NCI-H2196 treated with DMSO at 0.1 percent for 48 hours (cell line): ENCODE data around the gene CACNA1A.

Experiments
- DNase-seq: peaks from one replicate; lab custom pipeline; 2025; ENCODE audit not compliant: unreplicated experiment; lab: John Stamatoyannopoulos, UW

Gene CACNA1A

GRCh38 chr19:13493516-13494310, 12.6 kb downstream of the CACNA1A start:
- DNase-seq: no peak

- no peak for DNase-seq
Observed at GRCh38 chr19:13492128-13492527, 14.2 kb downstream of the CACNA1A start.

- DNase-seq: no peak
Observed at GRCh38 chr19:13487985-13488384, 18.3 kb downstream of the CACNA1A start.

DNA sequence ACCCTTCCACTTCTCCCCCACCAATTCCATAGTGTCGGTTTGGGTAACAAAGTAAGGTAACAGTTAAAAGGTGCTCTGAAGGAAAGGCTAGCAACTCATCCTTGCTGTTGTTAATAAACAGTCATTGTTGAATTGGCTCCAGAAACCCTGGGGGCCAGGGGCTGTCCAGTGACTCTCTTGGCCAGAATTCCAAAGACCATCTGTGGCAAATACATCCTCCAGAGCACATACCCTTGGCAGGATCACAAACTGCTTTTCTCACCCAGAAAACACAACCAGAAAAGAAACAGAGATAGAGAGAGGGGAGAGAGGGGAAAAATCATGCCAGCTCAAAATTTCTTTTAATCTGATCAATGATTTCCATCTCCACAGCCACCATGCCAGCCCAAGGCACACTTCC, 22.1 kb downstream of the CACNA1A start:
- no peak for DNase-seq

DNA sequence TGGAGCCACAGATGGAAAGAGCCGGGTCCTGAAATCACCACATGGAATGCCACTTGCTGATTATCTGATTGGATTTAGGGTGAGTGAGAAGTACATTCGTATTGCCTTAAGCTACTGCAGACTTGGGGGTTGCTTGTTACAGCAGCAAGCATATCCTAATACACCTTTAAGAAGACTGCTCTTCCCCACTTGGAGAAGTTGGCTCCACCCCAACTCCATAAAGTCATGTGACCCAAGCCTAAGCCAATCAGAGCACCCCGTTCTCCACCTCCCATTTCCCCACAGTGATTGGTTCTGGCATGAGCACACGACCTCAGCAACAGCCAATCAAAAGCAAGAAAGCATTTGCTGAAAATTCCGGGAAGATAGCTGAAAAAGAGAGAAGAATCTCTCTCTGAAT, 23.1 kb downstream of the CACNA1A start:
- DNase-seq: no peak

- no peak for DNase-seq
Observed at GRCh38 chr19:13478576-13478975, 27.7 kb downstream of the CACNA1A start.

- no peak for DNase-seq
Observed at GRCh38 chr19:13476071-13476470, 30.2 kb downstream of the CACNA1A start.

DNA sequence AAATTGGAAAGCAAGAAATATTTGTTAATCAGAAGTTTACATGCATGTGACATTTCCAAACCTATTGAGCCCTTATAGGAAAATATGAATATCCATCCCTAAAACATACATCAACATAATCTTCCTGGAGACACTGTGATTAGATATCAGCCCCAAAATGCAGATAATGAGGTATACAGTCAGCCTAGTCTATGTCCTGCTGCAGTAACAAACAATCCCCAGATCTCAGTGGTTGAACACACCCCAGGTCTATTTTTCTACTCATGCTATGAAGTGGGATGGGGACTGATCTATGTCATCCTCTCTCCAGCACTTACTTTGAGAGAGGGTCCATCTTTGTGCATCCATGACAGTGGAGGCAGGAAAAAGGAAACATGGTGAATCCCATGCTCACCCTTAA, 31.2 kb downstream of the CACNA1A start:
- DNase-seq: no peak

- DNase-seq: no peak
Observed at GRCh38 chr19:13466697-13467096, 39.6 kb downstream of the CACNA1A start.

GRCh38 chr19:13463296-13463695, 43.0 kb downstream of the CACNA1A start:
- no peak for DNase-seq

DNA sequence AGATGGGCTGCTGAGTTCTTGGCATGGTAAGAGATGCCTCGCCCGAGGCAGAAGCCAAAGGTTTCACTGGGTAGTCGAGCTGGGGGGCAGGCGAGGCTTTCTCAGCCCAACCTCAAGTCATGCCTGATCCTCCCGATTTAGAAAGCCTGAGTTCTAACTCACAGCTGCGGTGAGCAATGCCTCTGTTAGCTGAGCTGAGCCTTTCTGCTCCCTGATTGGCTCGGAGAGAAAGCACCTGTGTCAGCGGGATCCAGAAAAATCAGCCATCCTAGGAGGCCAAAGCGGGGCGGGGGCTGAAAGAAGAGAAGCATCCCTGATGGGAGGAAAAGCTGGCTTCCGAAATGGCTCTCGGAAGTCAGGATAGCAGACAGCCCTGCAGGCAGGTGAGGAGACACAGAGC, 44.7 kb downstream of the CACNA1A start:
- DNase-seq: no peak

- no peak for DNase-seq
Observed at GRCh38 chr19:13460045-13460444, 46.2 kb downstream of the CACNA1A start.

- no peak for DNase-seq
Observed at GRCh38 chr19:13459351-13459750, 46.9 kb downstream of the CACNA1A start.

GRCh38 chr19:13451434-13451995, 54.8 kb downstream of the CACNA1A start:
- no peak for DNase-seq

- no peak for DNase-seq
Observed at GRCh38 chr19:13447978-13448377, 58.3 kb downstream of the CACNA1A start.

- no peak for DNase-seq
Observed at GRCh38 chr19:13441810-13442512, 64.3 kb downstream of the CACNA1A start.

DNA sequence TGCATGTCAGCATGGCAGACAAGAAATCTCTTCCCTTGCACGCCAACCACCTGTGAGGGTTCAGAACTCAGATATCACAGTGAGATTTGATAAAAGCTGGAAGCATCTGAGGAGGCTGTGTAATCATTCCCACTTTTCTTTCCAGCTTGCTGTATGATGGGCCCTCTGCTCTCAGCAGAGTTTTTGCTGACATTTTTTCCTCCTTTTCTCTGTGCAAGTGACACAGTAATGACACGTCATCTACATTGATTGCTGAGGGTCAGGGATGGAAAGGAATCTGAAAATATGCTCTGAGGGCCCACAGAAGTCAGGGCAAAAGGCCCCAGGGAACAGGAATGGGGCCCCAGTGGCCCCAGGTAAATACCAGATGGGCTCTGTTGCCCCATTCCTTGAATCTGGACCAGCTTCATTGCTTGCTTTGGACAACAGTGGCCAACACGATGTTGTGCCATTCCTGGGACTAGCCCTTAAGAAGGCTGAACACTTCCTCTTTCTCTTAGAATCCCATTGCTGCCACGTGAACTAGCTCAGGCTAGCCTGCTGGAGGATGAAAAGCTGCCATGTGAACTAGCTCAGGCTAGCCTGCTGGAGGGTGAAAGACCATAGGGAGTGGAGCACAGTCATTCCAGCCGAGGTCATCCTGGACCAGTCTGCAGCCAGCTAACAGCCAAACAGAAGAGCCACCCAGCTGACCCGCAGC, 68.2 kb downstream of the CACNA1A start:
- DNase-seq: no peak

GRCh38 chr19:13436352-13436751, 69.9 kb downstream of the CACNA1A start:
- no peak for DNase-seq

DNA sequence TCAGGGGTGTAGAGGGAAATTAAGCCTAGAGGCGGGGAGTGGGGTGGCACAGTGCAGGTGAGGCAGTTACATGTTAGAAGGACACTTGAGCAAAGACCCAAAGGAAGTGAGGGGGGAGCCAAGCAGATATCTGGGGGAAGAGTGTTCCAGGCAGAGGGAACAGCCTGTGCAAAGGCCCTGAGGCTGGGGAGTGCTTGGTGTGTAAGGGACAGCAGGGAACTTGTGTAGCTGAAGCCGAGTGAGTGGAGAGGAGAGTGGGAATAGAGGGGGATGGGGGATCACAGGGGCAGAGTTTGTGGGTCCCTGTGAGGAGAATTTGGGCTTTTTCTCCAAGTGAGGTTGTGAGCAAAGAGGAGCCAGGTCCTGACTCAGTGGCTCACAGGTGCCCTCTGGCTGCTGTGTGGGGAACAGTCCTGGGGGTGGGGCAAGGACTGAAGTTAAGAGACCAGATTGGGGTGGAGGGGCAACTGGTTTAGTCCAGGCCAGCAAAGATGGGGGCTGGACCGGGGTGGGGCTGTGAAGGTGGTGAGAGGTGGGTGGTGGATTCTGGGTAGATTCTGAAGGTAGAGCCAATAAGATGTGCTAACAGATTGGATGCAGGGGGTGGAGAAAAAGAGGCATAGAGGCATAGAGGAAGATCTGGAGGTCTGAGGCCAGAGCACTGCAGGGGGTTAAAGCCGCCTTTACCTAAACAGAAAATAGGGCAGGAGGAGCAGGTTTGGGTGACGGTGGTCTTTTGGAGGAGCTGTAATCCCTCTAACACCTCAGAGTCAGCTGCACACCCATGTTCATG, 75.3 kb downstream of the CACNA1A start:
- DNase-seq: no peak

- DNase-seq: no peak
Observed at GRCh38 chr19:13429563-13429962, 76.7 kb downstream of the CACNA1A start.

GRCh38 chr19:13428352-13428751, 77.9 kb downstream of the CACNA1A start:
- no peak for DNase-seq
